GM23338 (cell line): Measurements from ENCODE around the gene CYCS. TPM values are rescaled to one million over a fixed set of nuclear protein-coding genes. Genes with fewer than 3 reads are reported as not detected.

Source experiments
- polyA plus RNA-seq: library from polyadenylated mRNA; unstranded; fragments of >200 nt; fragmentation: Nextera tagmentation; extraction: Ambion mirVana; gene quantifications from 2 replicates; pipeline ENCODE4 v1.2.1, GENCODE V29; 2016
- total RNA-seq: library from RNA; depleted of rRNA; stranded (reverse); fragments of >200 nt; shearing (Covaris generic); gene quantifications from 2 replicates; pipeline ENCODE4 v1.2.3, GENCODE V29; 2014; rRNA removed

Gene CYCS
- total and polyA plus RNA-seq, 2 experiments from 2014 or later = 131 to 468 TPM

Other genes with a start within 250 kb of the CYCS start
- 13.4 and 15.7 TPM in 2 replicates for gene OSBPL3, start 145.1 kb downstream of the CYCS start, total RNA-seq
- gene OSBPL3, start 145.1 kb downstream of the CYCS start, polyA plus RNA-seq = 7.2 and 9.3 TPM in 2 replicates
- not detected in 2 replicates for gene NPVF, start 103.2 kb upstream of the CYCS start, total RNA-seq
- gene NPVF, start 103.2 kb upstream of the CYCS start, polyA plus RNA-seq = not detected in 2 replicates